Heart right ventricle (tissue), 16 donors: ENCODE data around the gene ACTRT2. TPM values are rescaled to one million over a fixed set of nuclear protein-coding genes. Genes with fewer than 3 reads are reported as not detected.

Experiments used
- ATAC-seq, 8 donors: fragments of 200-7000 bp; cut with Tn5 transposase; one replicate each; pipeline ENCODE4 v1.9.1; 2020; ENCODE audit warnings: mild to moderate bottlenecking in 8 of 8, moderate library complexity in 8 of 8, moderate number of reproducible peaks in 1 of 8
- DNase-seq, 2 donors: peaks; one replicate each; pipeline ENCODE4 v3.0.0-alpha.2; 2020
- H3K27ac ChIP-seq, 10 donors: fragments of 200-600 bp; sonication (generic) in 2 of 10; one replicate each; pipeline versions ENCODE4 v1.5.0 to v1.8.0; 2020 to 2022; ENCODE audit warnings: mild to moderate bottlenecking in 3 of 10
- H3K27me3 ChIP-seq, 7 donors: fragments of 200-600 bp; one replicate each; pipeline ENCODE4 v1.8.0; 2021 to 2022; ENCODE audit warnings: mild to moderate bottlenecking in 2 of 7
- H3K36me3 ChIP-seq, 9 donors: fragments of 200-600 bp; sonication (generic) in 1 of 9; one replicate each; pipeline versions ENCODE4 v1.5.0 to v1.8.0; 2020 to 2022; ENCODE audit warnings: mild to moderate bottlenecking in 2 of 9
- H3K4me1 ChIP-seq, 9 donors: fragments of 200-600 bp; sonication (generic) in 1 of 9; one replicate each; pipeline versions ENCODE4 v1.5.0 to v1.8.0; 2020 to 2022; ENCODE audit warnings: mild to moderate bottlenecking in 4 of 9
- H3K4me3 ChIP-seq, 10 donors: fragments of 200-600 bp; sonication (generic) in 2 of 10; one replicate each; pipeline versions ENCODE4 v1.5.0 to v1.8.0; 2020 to 2022; ENCODE audit warnings: mild to moderate bottlenecking in 7 of 10, moderate library complexity in 2 of 10
- H3K9me3 ChIP-seq, 11 donors: fragments of 200-600 bp in 10 of 11; sonication (generic) in 2 of 11; one replicate each; pipeline versions ENCODE4 v1.5.0 to v1.8.0; 2013 to 2022; ENCODE audit warnings: mild to moderate bottlenecking in 2 of 11, control low read depth in 1 of 11, moderate library complexity in 1 of 11
- CTCF ChIP-seq, 9 donors: fragments of 200-600 bp; sonication (generic) in 2 of 9; IDR thresholded peaks; one replicate each; pipeline versions ENCODE4 v1.5.0 to v1.8.0; 2021 to 2022; ENCODE audit warnings: antibody characterized with exemption in 9 of 9, mild to moderate bottlenecking in 5 of 9, moderate library complexity in 1 of 9
- WGBS, 2 donors: extraction: QIAGEN DNeasy Blood & Tissue Kit; methylation state at CpG; one replicate each; pipeline ENCODE4 v1.1.7; 2013; ENCODE audit warnings: inconsistent platforms in 1 of 2; 5-methylcytosine and 5-hydroxymethylcytosine counted together
- intact Hi-C, 10 donors: fragments of 100-400 bp; cut with DNase I; formaldehyde crosslinking; loops; one replicate each; pipeline versions ENCODE4 v1.11.1 to v1.14.2; 2022
- polyA plus RNA-seq, 2 donors: library from polyadenylated mRNA; stranded (reverse); fragments of 200-250 nt; gene quantifications; one replicate each; pipeline ENCODE4 v1.2.3, GENCODE V29; 2013
- total RNA-seq, 10 donors: library from RNA; stranded (reverse); fragmentation: NEBNext Ultra II Directional in 3 of 10; extraction: Animal tissue kit (Norgen Biotek cat#: 25700) in 3 of 10; gene quantifications; one replicate each; pipeline versions ENCODE4 v1.2.1 to v1.2.4, GENCODE V29; 2021 to 2023
- donor health status: Arrhythmogenic right ventricular cardiomyopathy.
- donor health status: ischemic (EF 13 %, LVEDD 7.1; RV severe dilation, severe dysfunction).
- donor health status: healthy with polysubstance abuse.
- donor health status: DM: no; HTN: yes; CAD: no.
- donor health status: DM: no; HTN: no; CAD: no.
- donor health status: ischemic (EF 25% LVEDD 6.9; RV normal size, moderate dysfunction).
- donor health status: ischemic (EF 25% LVEDD 5.7; RV mildly dilated, moderate dysfunction).
- donor health status: healthy.
- donor health status: DM: yes; HTN: yes; CAD: no.
- donor health status: Ischemic cardiomyopathy.
- donor health status: ischemic (EF 35%, LVEDD 5.7; RV mildly dilated, moderate dysfunction).
- donor health status: nonischemic (EF 11% LVEDD 7.7; RV severe dilation, severe dysfunction).
- donor health status: DM: yes; HTN: yes; CAD: no.
- donor health status: PGD.
- donor health status: ischemic (EF 29% LVEDD 5.4; RV normal size, mild dysfunction).
- donor health status: nonischemic (EF 23%, LVEDD 6.1; RV moderate dilation, normal function).

ACTRT2 gene
- total and polyA plus RNA-seq, 12 donors: not detected

- intact Hi-C loops: loop anchor here in 2 of 10 donors (10.0 kb wide), 1 partner anchor 268 kb away; no protein-coding TSS in a partner anchor
- DNase-seq (no peak), ATAC-seq (no peak)
- Histone ChIP-seq H3K4me3 (no peak overlapping the region), H3K36me3 (no peaks in the 10 kb centered on the region), H3K27ac (no peak overlapping the region), H3K4me1 (peaks cover 0 to 12% (median 2%) of the 10 kb centered on the region in 9 donors), H3K27me3 (peaks cover 3 to 56% (median 48%) of the 10 kb centered on the region in 7 donors), H3K9me3 (no peaks in the 10 kb centered on the region)
- no peak for TF ChIP-seq CTCF (IDR thresholded peaks at IDR 0.05)
- WGBS, 2 donors: 77 to 85% methylated on average over 20 to 22 of the region's 22 CpGs
These were observed 4.4 kb upstream of the ACTRT2 start for GRCh38 chr1:3016641-3017439.

GRCh38 chr1:3017440-3018050 lies 3.7 kb upstream of the ACTRT2 start:
- Histone ChIP-seq H3K9me3 (no peaks in the 10 kb centered on the region), H3K36me3 (no peaks in the 10 kb centered on the region), H3K4me3 (no peak overlapping the region), H3K4me1 (peaks cover 0 to 5% (median 2%) of the 10 kb centered on the region in 9 donors), H3K27ac (no peak overlapping the region), H3K27me3 (peaks cover 3 to 53% (median 41%) of the 10 kb centered on the region in 7 donors)
- ATAC-seq: no peak
- no peak for TF ChIP-seq CTCF (IDR thresholded peaks at IDR 0.05)
- 91 to 92% methylated on average over 17 of the region's 17 CpGs for WGBS, 2 donors
- no peak for DNase-seq
- intact Hi-C loops: loop anchor here in 2 of 10 donors (10.0 kb wide), 1 partner anchor 267 kb away; no protein-coding TSS in a partner anchor

GRCh38 chr1:3018051-3018471 lies 3.2 kb upstream of the ACTRT2 start:
- TF ChIP-seq CTCF (IDR thresholded peaks at IDR 0.05): no peak
- no peaks in the 10 kb centered on the region for H3K36me3 ChIP-seq
- no peak overlapping the region for H3K4me3 ChIP-seq
- intact Hi-C loops: loop anchor here in 2 of 10 donors (10.0 kb wide), 1 partner anchor 267 kb away; no protein-coding TSS in a partner anchor
- no peaks in the 10 kb centered on the region for H3K9me3 ChIP-seq
- no peak overlapping the region for H3K27ac ChIP-seq
- DNase-seq: peak in 1 of 2 donors; percentile 3
- WGBS, 2 donors: 92 to 93% methylated on average over 16 of the region's 16 CpGs
- peaks cover 3 to 48% (median 36%) of the 10 kb centered on the region in 7 donors for H3K27me3 ChIP-seq
- no peaks in the 10 kb centered on the region for H3K4me1 ChIP-seq
- ATAC-seq: no peak

- no peaks in the 10 kb centered on the region for H3K4me1 ChIP-seq
- ATAC-seq (no peak), DNase-seq (no peak)
- H3K27me3 ChIP-seq: peaks cover 3 to 43% (median 31%) of the 10 kb centered on the region in 7 donors
- no peak for TF ChIP-seq CTCF (IDR thresholded peaks at IDR 0.05)
- H3K36me3 ChIP-seq: no peaks in the 10 kb centered on the region
- H3K9me3 ChIP-seq: no peaks in the 10 kb centered on the region
- no peak overlapping the region for H3K27ac ChIP-seq
- H3K4me3 ChIP-seq: no peak overlapping the region
- intact Hi-C loops: loop anchor here in 2 of 10 donors (10.0 kb wide), 1 partner anchor 266 kb away; no protein-coding TSS in a partner anchor
- whole genome bisulfite sequencing, 2 donors: 88 to 89% methylated on average over 16 of the region's 16 CpGs
These were observed 2.7 kb upstream of the ACTRT2 start for GRCh38 chr1:3018576-3018975.
